GM04503 (cell line): ENCODE measurements around the gene FAM163B.

Experiments used
- DNase-seq: peaks from one replicate; pipeline ENCODE4 v3.0.0-alpha.2; 2012; ENCODE audit warnings: low read depth

Gene FAM163B

GRCh38 chr9:133543772-133544467 is 65.3 kb downstream of the FAM163B start:
- DNase-seq = no peak

GRCh38 chr9:133542002-133542401 is 67.2 kb downstream of the FAM163B start:
- no peak for DNase-seq

- DNase-seq = no peak
Measured at GRCh38 chr9:133540698-133541025, 68.5 kb downstream of the FAM163B start.

GRCh38 chr9:133539991-133540697 is 69.0 kb downstream of the FAM163B start:
- DNase-seq = no peak

GRCh38 chr9:133538851-133539833 is 70.0 kb downstream of the FAM163B start:
- DNase-seq = no peak

- no peak for DNase-seq
Measured at GRCh38 chr9:133538176-133538575, 71.0 kb downstream of the FAM163B start.

- no peak for DNase-seq
Measured at GRCh38 chr9:133537257-133537656, 71.9 kb downstream of the FAM163B start.

- no peak for DNase-seq
Measured at GRCh38 chr9:133536536-133536935, 72.7 kb downstream of the FAM163B start.

GRCh38 chr9:133536080-133536479 is 73.1 kb downstream of the FAM163B start:
- DNase-seq = no peak

GRCh38 chr9:133535306-133535877 is 73.8 kb downstream of the FAM163B start:
- DNase-seq = no peak

- no peak for DNase-seq
Measured at GRCh38 chr9:133534346-133535291, 74.6 kb downstream of the FAM163B start, which contains the start of gene ADAMTSL2. Gene ADAMTSL2, plus strand, starts transcription at chr9:133534704. Its CDS starts 2,009 bp downstream, at chr9:133536713.

GRCh38 chr9:133533857-133534256 is 75.3 kb downstream of the FAM163B start:
- DNase-seq = no peak

- no peak for DNase-seq
Measured at GRCh38 chr9:133532937-133533668, 76.1 kb downstream of the FAM163B start.

- DNase-seq = no peak
Measured at GRCh38 chr9:133531293-133531692, 77.9 kb downstream of the FAM163B start.

- DNase-seq = no peak
Measured at GRCh38 chr9:133529874-133530273, 79.3 kb downstream of the FAM163B start.

- DNase-seq = no peak
Measured at GRCh38 chr9:133529457-133529856, 79.7 kb downstream of the FAM163B start.

- DNase-seq = no peak
Measured at GRCh38 chr9:133528876-133529241, 80.3 kb downstream of the FAM163B start.

GRCh38 chr9:133528001-133528875 is 81.0 kb downstream of the FAM163B start:
- no peak for DNase-seq

GRCh38 chr9:133527444-133527920 is 81.7 kb downstream of the FAM163B start:
- DNase-seq = no peak
